Tibial nerve (tissue), 4 donors: ENCODE results near the gene WASF2. TPM values are rescaled to one million over a fixed set of nuclear protein-coding genes. Genes with fewer than 3 reads are reported as not detected.

Experiments used
- DNase-seq, 2 donors: peaks; one replicate each; pipeline ENCODE4 v3.0.0-alpha.2; 2019; ENCODE audit warnings: low spot score in 2 of 2
- H3K27ac ChIP-seq, 4 donors: fragments of 200-600 bp; sonication (generic) in 3 of 4; one replicate each; pipeline ENCODE4 v1.5.1; 2017 to 2019; ENCODE audit warnings: mild to moderate bottlenecking in 1 of 4
- H3K27me3 ChIP-seq, 2 donors: fragments of 200-600 bp; sonication (generic) in 1 of 2; one replicate each; pipeline versions ENCODE4 v1.5.1 to v1.6.0; 2017 to 2019
- H3K36me3 ChIP-seq, 3 donors: fragments of 200-600 bp; sonication (generic); one replicate each; pipeline ENCODE4 v1.5.1; 2018 to 2019
- H3K4me1 ChIP-seq, 4 donors: fragments of 200-600 bp; sonication (generic) in 3 of 4; one replicate each; pipeline ENCODE4 v1.5.1; 2017 to 2019
- H3K4me3 ChIP-seq, 4 donors: fragments of 200-600 bp; sonication (generic) in 3 of 4; one replicate each; pipeline ENCODE4 v1.5.1; 2017 to 2019; ENCODE audit warnings: mild to moderate bottlenecking in 1 of 4, moderate library complexity in 1 of 4
- H3K9me3 ChIP-seq, 4 donors: fragments of 200-600 bp; sonication (generic) in 3 of 4; one replicate each; pipeline ENCODE4 v1.5.1; 2017 to 2019
- EP300 ChIP-seq, 2 donors: sonication (generic); formaldehyde crosslinking; IDR thresholded peaks; one replicate each; pipeline ENCODE4 v1.6.1; 2017; ENCODE audit warnings: antibody characterized with exemption in 2 of 2, mild to moderate bottlenecking in 1 of 2
- POLR2A ChIP-seq, 2 donors: fragments of 450-650 bp; IDR thresholded peaks; one replicate each; pipeline ENCODE4 v1.6.1; 2017; ENCODE audit warnings: antibody characterized with exemption in 2 of 2, mild to moderate bottlenecking in 2 of 2, moderate library complexity in 2 of 2
- WGBS, 2 donors: methylation state at CpG; one replicate each; pipeline ENCODE4 v1.1.5; 2018; 5-methylcytosine and 5-hydroxymethylcytosine counted together
- total RNA-seq, 4 donors: library from RNA; depleted of rRNA; stranded (reverse); fragments of >200 nt; gene quantifications; one replicate each; pipeline ENCODE4 v1.1.0, GENCODE V29; 2016
- TF ChIP-seq, protein P1 (sequence below), 5 experiments: fragments of 200-600 bp in 3 of 5; fragments of 450-650 bp in 2 of 5; sonication (generic) in 3 of 5; IDR thresholded peaks; one replicate each; pipeline ENCODE4 v1.5.1; 2016 to 2019; ENCODE audit warnings: antibody characterized with exemption in 5 of 5, mild to moderate bottlenecking in 3 of 5, moderate library complexity in 2 of 5

WASF2 gene
- total RNA-seq, 4 donors from 2014 or later: 74.9 to 95.9 (median 83.4) TPM

DNA sequence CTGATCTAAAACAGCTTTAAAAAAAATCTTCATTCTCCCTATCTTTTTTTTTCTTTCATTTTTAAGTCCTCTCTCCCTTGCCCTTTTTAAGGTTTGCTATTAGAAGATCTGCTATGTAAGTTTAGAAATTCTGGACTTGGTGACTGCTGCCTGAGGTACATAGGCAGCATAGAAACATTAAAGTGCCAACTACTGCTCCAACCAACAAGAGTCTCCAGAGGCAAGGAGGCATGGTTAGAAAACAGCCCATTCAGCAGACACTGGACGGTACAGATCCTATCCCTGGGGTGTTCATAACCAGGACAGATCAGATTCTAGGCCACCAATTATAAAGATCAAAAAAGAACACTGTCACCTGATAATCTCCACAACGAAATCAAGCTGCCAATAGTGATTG is 60.9 kb downstream of the WASF2 start:
- Histone ChIP-seq H3K9me3 (no peaks in the 10 kb centered on the region), H3K27me3 (no peaks in the 10 kb centered on the region), H3K36me3 (peaks cover 0 to 27% (median 0%) of the 10 kb centered on the region in 3 donors), H3K4me1 (peaks cover 0 to 99% (median 60%) of the 10 kb centered on the region in 4 donors), H3K27ac (peak overlapping the region; percentile 31 to 91 (median 74)), H3K4me3 (peak overlapping the region in 1 of 4 donors; percentile 42)
- no peak for TF ChIP-seq EP300 (IDR thresholded peaks at IDR 0.05)
- no peak for TF ChIP-seq POLR2A (IDR thresholded peaks at IDR 0.05)
- TF ChIP-seq, protein P1, sequence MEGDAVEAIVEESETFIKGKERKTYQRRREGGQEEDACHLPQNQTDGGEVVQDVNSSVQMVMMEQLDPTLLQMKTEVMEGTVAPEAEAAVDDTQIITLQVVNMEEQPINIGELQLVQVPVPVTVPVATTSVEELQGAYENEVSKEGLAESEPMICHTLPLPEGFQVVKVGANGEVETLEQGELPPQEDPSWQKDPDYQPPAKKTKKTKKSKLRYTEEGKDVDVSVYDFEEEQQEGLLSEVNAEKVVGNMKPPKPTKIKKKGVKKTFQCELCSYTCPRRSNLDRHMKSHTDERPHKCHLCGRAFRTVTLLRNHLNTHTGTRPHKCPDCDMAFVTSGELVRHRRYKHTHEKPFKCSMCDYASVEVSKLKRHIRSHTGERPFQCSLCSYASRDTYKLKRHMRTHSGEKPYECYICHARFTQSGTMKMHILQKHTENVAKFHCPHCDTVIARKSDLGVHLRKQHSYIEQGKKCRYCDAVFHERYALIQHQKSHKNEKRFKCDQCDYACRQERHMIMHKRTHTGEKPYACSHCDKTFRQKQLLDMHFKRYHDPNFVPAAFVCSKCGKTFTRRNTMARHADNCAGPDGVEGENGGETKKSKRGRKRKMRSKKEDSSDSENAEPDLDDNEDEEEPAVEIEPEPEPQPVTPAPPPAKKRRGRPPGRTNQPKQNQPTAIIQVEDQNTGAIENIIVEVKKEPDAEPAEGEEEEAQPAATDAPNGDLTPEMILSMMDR (IDR thresholded peaks at IDR 0.05): no peak
- DNase-seq: no peak
- WGBS, 2 donors: 22 to 27% methylated on average over 2 of the region's 2 CpGs

- TF ChIP-seq EP300 (IDR thresholded peaks at IDR 0.05) (peak in 1 of 2 donors; percentile 29), POLR2A (IDR thresholded peaks at IDR 0.05) (no peak)
- H3K36me3 ChIP-seq: peaks cover 0 to 27% (median 0%) of the 10 kb centered on the region in 3 donors
- H3K27ac ChIP-seq: peak overlapping the region; percentile 33 to 91 (median 74)
- 23 to 37% methylated on average over 17 of the region's 17 CpGs for WGBS, 2 donors
- peak overlapping the region in 2 of 4 donors; percentile 14 to 42 for H3K4me3 ChIP-seq
- DNase-seq: no peak
- no peaks in the 10 kb centered on the region for H3K27me3 ChIP-seq
- H3K4me1 ChIP-seq: peaks cover 0 to 99% (median 60%) of the 10 kb centered on the region in 4 donors
- H3K9me3 ChIP-seq: no peaks in the 10 kb centered on the region
Observed at GRCh38 chr1:27428316-27429028, 61.5 kb downstream of the WASF2 start.

- TF ChIP-seq, protein P1 (IDR thresholded peaks at IDR 0.05): no peak
- no peak for TF ChIP-seq POLR2A (IDR thresholded peaks at IDR 0.05)
- TF ChIP-seq EP300 (IDR thresholded peaks at IDR 0.05): no peak
- Histone ChIP-seq H3K4me3 (peak overlapping the region in 1 of 4 donors; percentile 42), H3K27ac (peak overlapping the region; percentile 33 to 91 (median 74)), H3K9me3 (no peaks in the 10 kb centered on the region), H3K27me3 (no peaks in the 10 kb centered on the region), H3K4me1 (peaks cover 0 to 98% (median 55%) of the 10 kb centered on the region in 4 donors), H3K36me3 (peaks cover 0 to 27% (median 0%) of the 10 kb centered on the region in 3 donors)
- no peak for DNase-seq
- 38 to 62% methylated on average over 2 of the region's 2 CpGs for WGBS, 2 donors
Observed at GRCh38 chr1:27427816-27428315, 62.1 kb downstream of the WASF2 start.

DNA sequence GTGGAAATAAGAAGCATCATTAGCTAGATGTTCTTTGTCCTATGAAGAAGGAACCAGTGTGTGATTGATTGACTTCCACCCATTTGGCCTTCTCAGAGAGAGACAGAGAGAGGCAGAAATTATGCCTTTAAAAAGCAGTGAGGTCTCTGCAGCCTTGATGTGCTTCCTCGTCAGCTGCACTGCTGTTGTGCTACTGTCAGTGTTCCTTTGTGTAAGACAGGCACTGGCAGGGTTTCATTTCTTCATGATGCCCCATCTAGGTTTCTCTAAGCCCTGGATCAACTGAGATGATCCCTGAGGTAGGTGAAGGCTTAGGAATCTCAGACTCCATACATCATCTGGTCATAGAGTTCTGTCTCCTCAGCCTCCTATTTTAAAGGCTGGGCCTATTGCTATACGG is 62.6 kb downstream of the WASF2 start:
- no peak for DNase-seq
- Histone ChIP-seq H3K9me3 (no peaks in the 10 kb centered on the region), H3K27ac (peak overlapping the region in 3 of 4 donors; percentile 63 to 91 (median 86)), H3K4me3 (peak overlapping the region in 1 of 4 donors; percentile 42), H3K4me1 (peaks cover 0 to 95% (median 52%) of the 10 kb centered on the region in 4 donors), H3K27me3 (no peaks in the 10 kb centered on the region), H3K36me3 (peaks cover 0 to 27% (median 0%) of the 10 kb centered on the region in 3 donors)
- WGBS, 2 donors: 45 to 61% methylated on average over 2 of the region's 2 CpGs
- no peak for TF ChIP-seq POLR2A (IDR thresholded peaks at IDR 0.05)
- no peak for TF ChIP-seq EP300 (IDR thresholded peaks at IDR 0.05)
- TF ChIP-seq, protein P1 (IDR thresholded peaks at IDR 0.05): no peak

DNA sequence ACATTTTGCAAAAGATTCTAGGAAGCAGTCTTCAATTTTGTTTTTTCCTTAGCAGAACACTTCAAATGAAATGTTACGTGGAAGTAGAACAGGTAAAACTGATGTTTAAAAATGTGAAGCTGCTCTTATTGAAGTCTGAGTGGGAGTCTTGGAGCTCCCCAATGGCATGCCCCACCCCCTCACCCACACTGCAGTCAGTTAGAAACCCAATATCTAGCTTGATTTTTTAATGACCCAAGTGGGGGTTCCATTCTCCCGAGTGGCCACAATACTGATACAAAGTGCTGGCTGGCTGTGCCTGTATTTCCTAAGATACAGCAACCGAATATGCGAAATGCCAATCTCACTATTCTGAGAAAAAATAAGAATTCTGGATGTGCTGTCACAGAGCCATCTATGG is 66.3 kb downstream of the WASF2 start:
- 71 to 72% methylated on average over 4 of the region's 4 CpGs for WGBS, 2 donors
- no peak for DNase-seq
- Histone ChIP-seq H3K4me1 (peaks cover 0 to 94% (median 34%) of the 10 kb centered on the region in 4 donors), H3K27me3 (no peaks in the 10 kb centered on the region), H3K9me3 (no peaks in the 10 kb centered on the region), H3K36me3 (peaks cover 0 to 27% (median 0%) of the 10 kb centered on the region in 3 donors), H3K27ac (peak overlapping the region in 1 of 4 donors; percentile 13), H3K4me3 (no peak overlapping the region)
- no peak for TF ChIP-seq EP300 (IDR thresholded peaks at IDR 0.05)
- TF ChIP-seq, protein P1 (IDR thresholded peaks at IDR 0.05): no peak
- TF ChIP-seq POLR2A (IDR thresholded peaks at IDR 0.05): no peak
